Neural progenitor cell (in vitro differentiated cells): ENCODE results near the gene FBXL20. TPM values are rescaled to one million over a fixed set of nuclear protein-coding genes. Genes with fewer than 3 reads are reported as not detected.

ENCODE experiments used
- DNase-seq: peaks from one replicate; pipeline ENCODE4 v3.0.0-alpha.2; 2016; ENCODE audit warnings: low spot score
- H2AFZ ChIP-seq: fragments of 200-600 bp; sonication (generic); replicated peaks from 2 replicates; pipeline ENCODE4 v1.6.1; 2016; ENCODE audit warnings: antibody characterized with exemption
- H3F3A ChIP-seq: fragments of 200-600 bp; sonication (generic); 2 replicates; pipeline ENCODE4 v1.6.1; 2016; ENCODE audit warnings: antibody characterized with exemption, low read depth
- H3K27ac ChIP-seq: fragments of 200-600 bp; sonication (generic); 2 replicates; pipeline ENCODE4 v1.5.1; 2016; ENCODE audit warnings: mild to moderate bottlenecking
- H3K27me3 ChIP-seq: fragments of 200-600 bp; sonication (generic); 2 replicates; pipeline ENCODE4 v1.6.1; 2016; ENCODE audit warnings: mild to moderate bottlenecking, moderate library complexity
- H3K36me3 ChIP-seq: fragments of 200-600 bp; sonication (generic); 2 replicates; pipeline ENCODE4 v1.5.1; 2016
- H3K4me1 ChIP-seq: fragments of 200-600 bp; sonication (generic); 2 replicates; pipeline ENCODE4 v1.6.1; 2016; ENCODE audit warnings: mixed run types
- H3K4me2 ChIP-seq: fragments of 200-600 bp; sonication (generic); 2 replicates; pipeline ENCODE4 v1.6.1; 2016
- H3K4me3 ChIP-seq: fragments of 200-600 bp; sonication (generic); 2 replicates; pipeline ENCODE4 v1.5.1; 2016
- H3K79me2 ChIP-seq: fragments of 200-600 bp; sonication (generic); 2 replicates; pipeline ENCODE4 v1.6.1; 2016; ENCODE audit warnings: low read depth
- H3K9ac ChIP-seq: fragments of 200-600 bp; sonication (generic); 2 replicates; pipeline ENCODE4 v1.6.1; 2016
- H3K9me3 ChIP-seq: fragments of 200-600 bp; sonication (generic); 2 replicates; pipeline ENCODE4 v1.5.1; 2016; ENCODE audit warnings: low read depth
- H4K20me1 ChIP-seq: fragments of 200-600 bp; sonication (generic); 2 replicates; pipeline ENCODE4 v1.6.1; 2016; ENCODE audit warnings: low read depth
- H3K27ac Mint-ChIP-seq: 3 replicates; pipeline ENCODE4 v1.8.0; 2021; ENCODE audit warnings: mixed read lengths
- H3K27me3 Mint-ChIP-seq: 2 replicates; pipeline ENCODE4 v1.8.0; 2022; ENCODE audit warnings: low read depth, mild to moderate bottlenecking, inconsistent platforms, moderate library complexity, mixed read lengths; ENCODE audit not compliant: insufficient read depth
- H3K36me3 Mint-ChIP-seq: 3 replicates; pipeline ENCODE4 v1.8.0; 2021; ENCODE audit warnings: mixed read lengths
- H3K4me1 Mint-ChIP-seq: 3 replicates; pipeline ENCODE4 v1.8.0; 2021; ENCODE audit warnings: mixed read lengths
- H3K4me3 Mint-ChIP-seq: 3 replicates; pipeline ENCODE4 v1.8.0; 2021; ENCODE audit warnings: mild to moderate bottlenecking, moderate library complexity, mixed read lengths
- H3K9me3 Mint-ChIP-seq: 3 replicates; pipeline ENCODE4 v1.8.0; 2020; ENCODE audit warnings: mixed read lengths
- CTCF ChIP-seq: fragments of 200-600 bp; sonication (generic); IDR thresholded peaks from 2 replicates; pipeline ENCODE4 v1.5.1; 2017; ENCODE audit warnings: antibody characterized with exemption, mild to moderate bottlenecking
- EZH2 ChIP-seq: fragments of 200-600 bp; sonication (generic); IDR thresholded peaks from 2 replicates; pipeline ENCODE4 v1.6.1; 2017; ENCODE audit warnings: antibody characterized with exemption, mild to moderate bottlenecking, moderate library complexity
- EZH2phosphoT487 ChIP-seq: fragments of 200-600 bp; sonication (generic); IDR thresholded peaks from 2 replicates; pipeline ENCODE4 v1.6.1; 2017; ENCODE audit warnings: antibody characterized with exemption
- total RNA-seq: library from RNA; depleted of rRNA; stranded (reverse); fragments of >200 nt; gene quantifications from 2 replicates; pipeline ENCODE4 v1.2.3, GENCODE V29; 2015; ENCODE audit warnings: low replicate concordance

The FBXL20 gene
- total RNA-seq, 1 donor from 2014 or later, result 19.9 TPM

- Mint-ChIP-seq H3K27ac (no peak overlapping the region), H3K4me3 (no peak overlapping the region)
Observed at GRCh38 chr17:39221572-39221971, 179.9 kb downstream of the FBXL20 start.

GRCh38 chr17:39219647-39220154 is 181.7 kb downstream of the FBXL20 start:
- Histone ChIP-seq H3K9ac (no peak overlapping the region), H3K9me3 (no peaks in the 10 kb centered on the region), H3K4me2 (no peak overlapping the region), H4K20me1 (peaks cover 9% of the 10 kb centered on the region), H3K36me3 (no peaks in the 10 kb centered on the region), H3K4me1 (peaks cover 5% of the 10 kb centered on the region), H3K27me3 (peaks cover 72% of the 10 kb centered on the region), H3K27ac (no peak overlapping the region), H2AFZ (no peak overlapping the region), H3K4me3 (no peak overlapping the region), H3K79me2 (no peaks in the 10 kb centered on the region), H3F3A (peaks cover 12% of the 10 kb centered on the region)
- peaks cover 43% of the 10 kb centered on the region for H3K27me3 Mint-ChIP-seq
- H3K4me3 Mint-ChIP-seq, result no peak overlapping the region
- no peaks in the 10 kb centered on the region for H3K9me3 Mint-ChIP-seq
- TF ChIP-seq EZH2phosphoT487 (no peak), CTCF (no peak), EZH2 (no peak)
- no peak for DNase-seq
- no peak overlapping the region for H3K27ac Mint-ChIP-seq
- peaks cover 5% of the 10 kb centered on the region for H3K4me1 Mint-ChIP-seq
- no peaks in the 10 kb centered on the region for H3K36me3 Mint-ChIP-seq

More at GRCh38 chr17:39221572-39221971, 179.9 kb downstream of the FBXL20 start:
- H3K9ac ChIP-seq, result no peak overlapping the region
- H2AFZ ChIP-seq, result no peak overlapping the region
- H3K27me3 ChIP-seq, result peaks cover 90% of the 10 kb centered on the region
- no peak for DNase-seq
- peaks cover 12% of the 10 kb centered on the region for H3F3A ChIP-seq
- peaks cover 12% of the 10 kb centered on the region for H3K4me1 ChIP-seq
- Mint-ChIP-seq H3K27me3 (peaks cover 50% of the 10 kb centered on the region), H3K4me1 (peaks cover 10% of the 10 kb centered on the region), H3K36me3 (no peaks in the 10 kb centered on the region), H3K9me3 (no peaks in the 10 kb centered on the region)
- no peaks in the 10 kb centered on the region for H3K79me2 ChIP-seq
- TF ChIP-seq EZH2phosphoT487, result no peak
- TF ChIP-seq EZH2, result no peak
- TF ChIP-seq CTCF, result no peak
- no peak overlapping the region for H3K4me2 ChIP-seq
- H3K36me3 ChIP-seq, result no peaks in the 10 kb centered on the region
- H3K27ac ChIP-seq, result no peak overlapping the region
- no peak overlapping the region for H3K4me3 ChIP-seq
- H4K20me1 ChIP-seq, result peaks cover 10% of the 10 kb centered on the region
- no peaks in the 10 kb centered on the region for H3K9me3 ChIP-seq

- H3K9ac ChIP-seq, result no peak overlapping the region
- H3K79me2 ChIP-seq, result no peaks in the 10 kb centered on the region
- H3K27ac Mint-ChIP-seq, result no peak overlapping the region
- H3K27ac ChIP-seq, result no peak overlapping the region
- H3K9me3 ChIP-seq, result no peaks in the 10 kb centered on the region
- peaks cover 4% of the 10 kb centered on the region for H3K4me1 Mint-ChIP-seq
- H3K9me3 Mint-ChIP-seq, result no peaks in the 10 kb centered on the region
- no peaks in the 10 kb centered on the region for H3K4me1 ChIP-seq
- no peaks in the 10 kb centered on the region for H3K36me3 Mint-ChIP-seq
- no peak overlapping the region for H3K4me2 ChIP-seq
- H4K20me1 ChIP-seq, result peaks cover 1% of the 10 kb centered on the region
- peaks cover 5% of the 10 kb centered on the region for H3F3A ChIP-seq
- no peak overlapping the region for H2AFZ ChIP-seq
- H3K4me3 Mint-ChIP-seq, result peak overlapping the region; percentile 28
- H3K36me3 ChIP-seq, result no peaks in the 10 kb centered on the region
- peaks cover 64% of the 10 kb centered on the region for H3K27me3 ChIP-seq
- no peak for DNase-seq
- TF ChIP-seq CTCF (no peak), EZH2phosphoT487 (no peak), EZH2 (no peak)
- H3K4me3 ChIP-seq, result no peak overlapping the region
- peaks cover 37% of the 10 kb centered on the region for H3K27me3 Mint-ChIP-seq
Observed at GRCh38 chr17:39218906-39219305, 182.5 kb downstream of the FBXL20 start.
